NCI-H774 (cell line): ENCODE data around the gene DNM3.
"Not testable (repeated sequence)": the region's sequence is repeated elsewhere in the genome, so short reads cannot be mapped to it uniquely, and the experiment has no call there.

Experiments used
- DNase-seq: peaks from one replicate; lab custom pipeline; 2025; lab: John Stamatoyannopoulos, UW

Gene DNM3

DNA sequence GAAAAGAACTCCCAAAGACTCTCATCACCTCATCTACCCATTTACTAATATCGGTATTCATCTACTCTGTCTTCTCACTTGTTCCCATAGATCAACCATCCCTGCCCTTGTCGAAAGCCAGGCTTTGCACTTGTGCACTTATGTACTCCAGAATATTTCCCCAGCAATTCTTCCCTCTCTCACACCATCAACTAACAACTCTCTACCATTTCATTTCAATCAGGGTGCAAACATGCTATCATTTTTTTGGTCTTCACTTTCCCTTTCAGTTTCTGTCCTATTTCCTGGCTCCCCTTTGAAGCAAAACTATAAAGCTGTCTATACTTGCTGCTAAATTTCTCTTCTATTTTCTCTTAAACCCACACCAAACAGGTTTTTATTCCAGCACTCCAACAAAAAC is 585.9 kb downstream of the DNM3 start:
- DNase-seq, result no peak

GRCh38 chr1:172429331-172430127 is 588.2 kb downstream of the DNM3 start:
- peak; percentile 42 for DNase-seq

DNA sequence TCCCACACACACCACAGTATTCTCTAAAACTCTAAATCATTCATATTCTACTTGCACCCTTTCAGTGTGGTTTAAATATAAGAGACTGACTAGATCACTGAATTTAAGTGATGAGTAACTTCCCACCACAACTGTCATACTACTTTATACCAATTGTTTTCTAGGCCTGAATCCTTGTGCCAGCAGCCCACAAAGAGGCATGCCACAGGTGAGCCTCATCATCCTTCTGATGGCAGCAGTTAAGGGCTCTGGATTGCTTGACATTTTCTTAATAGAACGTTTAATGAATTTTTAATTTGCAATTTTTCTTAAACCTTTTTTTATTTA is 588.8 kb downstream of the DNM3 start:
- no peak for DNase-seq

DNA sequence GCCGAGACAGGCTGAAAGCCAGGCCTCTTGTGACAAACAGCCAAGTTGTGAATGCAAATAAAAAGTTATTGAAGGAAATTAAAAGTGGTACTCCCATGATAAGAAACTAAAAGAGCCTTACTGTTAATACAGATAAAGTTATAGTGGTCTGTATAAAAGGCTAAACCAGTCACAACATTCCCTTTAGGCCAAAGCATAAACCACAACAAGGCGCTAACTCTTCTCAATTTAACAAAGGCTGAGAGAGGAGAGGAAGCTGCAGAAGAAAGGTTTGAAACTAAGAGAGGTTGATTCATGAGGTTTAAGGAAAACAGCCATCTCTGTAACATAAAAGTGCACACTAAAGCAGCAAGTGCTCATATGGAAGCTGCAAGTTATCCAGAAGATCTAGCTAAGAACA is 589.9 kb downstream of the DNM3 start:
- DNase-seq, result no peak

- DNase-seq, result no peak
Measured at GRCh38 chr1:172431721-172432192, 590.5 kb downstream of the DNM3 start.

DNA sequence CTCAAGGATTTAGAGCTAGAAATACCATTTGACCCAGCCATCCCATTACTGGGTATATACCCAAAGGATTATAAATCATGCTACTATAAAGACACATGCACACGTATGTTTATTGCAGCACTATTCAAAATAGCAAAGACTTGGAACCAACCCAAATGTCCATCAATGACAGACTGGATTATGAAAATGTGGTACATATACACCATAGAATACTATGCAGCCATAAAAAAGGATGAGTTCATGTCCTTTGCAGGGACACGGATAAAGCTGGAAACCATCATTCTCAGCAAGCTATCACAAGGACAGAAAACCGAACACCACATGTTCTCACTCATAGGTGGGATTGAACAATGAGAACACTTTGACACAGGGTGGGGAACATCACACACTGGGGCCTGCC is 595.9 kb downstream of the DNM3 start:
- DNase-seq, result not testable (repeated sequence)

- DNase-seq, result no peak
Measured at GRCh38 chr1:172442404-172442803, 601.1 kb downstream of the DNM3 start.

DNA sequence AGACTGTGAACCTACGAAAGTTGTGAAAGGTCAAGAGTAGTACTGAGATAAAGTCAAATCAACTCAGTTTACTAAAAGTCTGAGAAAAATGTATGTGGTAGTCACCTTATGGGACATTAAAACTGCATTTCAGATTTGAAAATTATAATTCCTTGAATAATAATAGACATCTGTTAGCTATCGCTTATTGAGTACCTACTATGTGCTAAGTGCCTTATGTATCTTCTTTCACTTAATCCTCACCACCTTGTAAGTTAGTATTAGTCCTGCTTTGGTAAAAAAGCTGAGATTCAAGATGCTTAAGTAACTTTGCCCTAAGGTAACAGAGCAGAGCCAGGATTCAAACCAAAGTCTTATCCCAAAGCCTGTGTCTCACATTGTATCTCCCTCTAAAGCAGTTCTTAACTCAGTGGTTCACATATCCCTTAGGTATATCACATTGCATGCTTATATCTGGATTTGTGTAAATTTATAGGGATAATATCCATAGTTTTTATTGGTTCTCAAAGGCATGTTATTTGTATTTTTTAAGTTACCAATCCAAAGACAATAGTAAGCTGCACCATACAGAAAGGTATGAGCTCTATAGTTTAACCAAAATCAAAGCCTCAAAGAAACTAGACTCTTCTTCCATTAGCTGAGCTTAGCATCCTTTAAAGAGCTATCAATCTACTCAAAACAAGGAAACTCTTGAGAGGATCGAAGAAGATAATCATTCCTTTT is 601.7 kb downstream of the DNM3 start:
- no peak for DNase-seq

DNA sequence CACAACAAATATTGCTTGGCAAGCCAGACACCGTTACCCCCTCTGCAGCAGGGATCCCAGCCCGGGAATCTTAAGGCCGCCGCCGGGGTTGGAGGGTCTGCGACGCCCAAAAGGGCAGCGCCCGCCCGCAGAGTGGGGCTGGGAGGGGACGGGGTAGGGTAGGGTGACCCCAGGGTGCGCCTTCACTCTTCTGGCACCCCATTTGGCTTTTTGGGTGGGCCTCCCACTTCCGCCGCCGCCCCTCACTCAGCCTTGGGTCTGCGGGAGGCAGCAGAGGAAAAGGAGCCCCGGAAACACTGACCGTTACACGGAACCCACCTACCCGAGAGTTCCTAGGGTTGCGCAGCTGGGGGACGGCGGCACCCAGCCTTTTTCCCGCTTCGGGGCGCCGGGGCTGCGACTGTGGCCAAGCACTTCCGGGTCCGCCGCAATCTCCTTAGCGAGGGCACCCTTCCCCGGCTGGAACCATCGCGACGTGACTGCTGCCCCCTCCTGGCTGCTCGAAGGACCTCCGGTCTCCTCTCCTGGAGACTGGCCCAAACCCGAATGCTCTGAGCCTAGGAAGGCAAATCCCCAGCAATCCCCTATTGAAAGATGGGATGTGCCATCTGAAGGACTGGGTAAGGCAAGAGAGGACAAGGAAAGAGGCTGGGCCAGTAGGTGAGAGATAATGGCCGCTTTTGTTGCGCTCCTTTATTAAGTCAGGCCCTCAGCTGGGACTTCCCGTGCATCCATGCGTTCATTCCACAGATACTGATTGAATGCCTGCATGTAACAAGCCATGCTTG is 602.6 kb downstream of the DNM3 start, which contains the start of gene PIGC:
Gene PIGC, minus strand, starts transcription at position 404 of the 788 bp plus-strand sequence. CDS start 1,447 bp downstream, outside the sequence.
- peak; percentile 83 for DNase-seq

DNA sequence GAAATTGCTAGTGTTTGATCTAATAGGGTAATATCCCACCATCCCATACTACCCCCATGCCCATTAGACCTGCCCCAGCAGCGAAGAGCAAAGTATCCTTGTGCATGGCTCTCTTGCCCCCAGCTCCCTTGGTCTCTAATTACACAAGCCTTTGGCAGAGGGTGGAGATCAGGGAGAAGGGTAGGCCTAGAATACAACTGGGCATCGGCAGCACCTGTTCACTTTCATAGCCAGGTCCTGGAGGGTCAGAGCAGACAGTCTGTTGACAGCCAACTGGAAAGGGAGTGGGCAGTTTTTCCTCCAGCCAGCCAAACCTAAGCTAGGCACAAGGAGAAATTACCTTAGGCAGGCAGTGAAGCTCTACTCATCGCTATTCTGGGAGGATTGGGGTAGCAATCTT is 605.2 kb downstream of the DNM3 start:
- DNase-seq, result no peak

DNA sequence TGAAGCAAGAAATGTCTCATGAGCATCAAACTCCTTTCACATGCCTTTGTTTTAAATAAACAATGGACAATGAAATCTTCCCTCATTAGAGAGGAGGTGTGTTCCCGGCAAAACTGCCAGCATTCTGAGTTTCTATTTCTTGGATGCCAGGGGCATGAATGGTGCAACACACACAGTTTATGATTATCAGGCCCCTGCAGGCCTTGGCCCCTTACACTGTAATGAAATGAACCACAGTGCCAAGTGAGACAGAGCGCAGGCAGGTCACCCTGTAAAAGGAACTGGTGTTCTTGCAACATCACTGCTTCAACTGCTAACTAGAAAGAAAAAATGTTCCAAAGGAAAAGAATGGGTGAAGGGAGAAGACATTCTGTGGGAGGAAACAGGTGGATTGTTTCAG is 606.3 kb downstream of the DNM3 start:
- DNase-seq, result no peak

DNA sequence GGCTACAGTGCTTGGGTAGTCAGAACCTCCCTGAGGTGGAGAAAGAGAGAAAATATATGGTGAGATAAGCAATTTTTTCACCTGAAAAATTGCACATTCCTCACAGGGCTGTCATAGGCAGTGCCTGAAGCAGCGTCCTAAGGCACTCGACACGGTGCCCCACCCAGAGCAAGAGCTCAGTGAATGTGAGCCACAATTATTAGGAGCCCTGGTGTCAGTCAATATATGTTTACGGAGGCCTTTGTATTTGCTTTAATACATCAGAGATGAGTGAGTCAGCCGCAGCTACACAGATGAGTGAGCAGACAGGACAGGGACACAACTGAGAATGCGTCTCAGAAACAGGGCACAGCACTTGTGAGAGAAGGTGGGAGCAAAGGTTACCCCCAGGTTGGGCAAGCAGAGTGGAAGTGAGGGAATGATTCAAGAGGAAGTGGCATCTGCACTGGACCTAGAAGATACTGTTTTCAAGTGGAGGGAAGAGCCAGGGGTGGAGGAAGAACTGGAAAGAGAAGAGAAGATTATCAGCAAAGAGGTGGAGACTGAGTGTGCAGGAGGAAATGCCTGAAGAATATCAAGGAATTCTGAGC is 607.8 kb downstream of the DNM3 start:
- DNase-seq, result no peak

DNA sequence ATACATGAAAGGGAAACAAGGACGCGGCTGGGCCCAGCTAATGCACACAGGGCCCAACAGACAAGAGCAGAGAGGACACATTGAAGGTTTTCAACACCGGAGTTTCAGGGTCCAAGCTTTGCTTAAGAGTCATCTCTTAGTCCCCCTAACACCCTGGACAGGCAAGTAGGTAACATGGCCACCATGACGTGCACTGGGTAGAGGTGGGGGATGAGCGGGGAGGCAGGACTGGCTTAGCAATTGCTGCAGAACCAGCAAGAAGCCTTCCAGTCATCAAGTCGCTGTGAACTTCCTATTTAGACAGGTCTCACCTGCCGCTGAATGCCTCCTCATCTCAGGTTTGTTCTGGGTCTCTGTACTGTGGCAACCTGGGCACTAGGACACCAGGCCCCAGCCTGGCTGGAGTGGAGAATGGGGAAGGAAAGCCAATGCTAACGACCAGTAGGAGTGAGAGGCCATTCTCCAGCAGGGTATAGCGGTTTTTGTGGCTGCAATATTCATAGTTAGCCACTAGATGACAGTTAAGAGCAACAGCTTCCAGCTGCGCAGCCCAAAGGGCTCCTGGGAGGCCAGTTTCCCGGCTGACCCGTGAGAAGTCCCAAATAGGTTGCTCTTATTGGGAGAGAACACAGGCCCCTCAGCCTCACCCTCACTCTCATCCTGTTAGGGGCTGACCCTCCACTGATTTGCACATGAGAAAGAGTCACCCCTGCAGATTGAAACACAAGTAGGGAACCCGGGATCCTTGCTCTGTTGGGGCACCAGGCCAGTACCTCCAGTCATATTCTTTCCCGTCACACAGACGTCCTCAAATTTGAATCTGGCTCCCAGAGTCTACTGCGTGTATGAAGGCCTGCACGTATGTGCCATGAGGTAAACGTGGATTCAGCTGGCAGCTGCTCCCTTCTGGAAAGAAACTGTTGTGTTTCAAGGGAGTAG is 608.6 kb downstream of the DNM3 start:
- no peak for DNase-seq

DNA sequence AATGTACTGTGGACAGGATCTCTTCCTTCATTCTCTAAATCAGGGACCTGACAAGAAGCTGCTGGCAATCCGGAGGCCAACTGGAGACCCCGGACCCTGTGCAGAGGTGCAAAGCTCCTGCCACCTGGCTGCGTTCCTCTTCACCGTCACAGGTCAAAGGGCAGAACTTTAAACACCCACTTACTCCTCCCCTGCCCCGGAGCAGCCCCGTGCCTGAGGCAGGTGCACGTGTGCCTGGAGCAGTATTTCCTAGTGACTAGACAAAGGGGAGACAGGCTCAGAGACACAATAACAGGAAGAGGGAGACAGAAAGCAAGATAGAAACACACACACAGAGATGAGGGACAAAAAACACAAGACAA is 609.2 kb downstream of the DNM3 start:
- peak; percentile 14 for DNase-seq

- DNase-seq, result no peak
Measured at GRCh38 chr1:172451002-172451443, 609.7 kb downstream of the DNM3 start.

GRCh38 chr1:172452536-172453152 is 611.3 kb downstream of the DNM3 start:
- DNase-seq, result no peak

DNA sequence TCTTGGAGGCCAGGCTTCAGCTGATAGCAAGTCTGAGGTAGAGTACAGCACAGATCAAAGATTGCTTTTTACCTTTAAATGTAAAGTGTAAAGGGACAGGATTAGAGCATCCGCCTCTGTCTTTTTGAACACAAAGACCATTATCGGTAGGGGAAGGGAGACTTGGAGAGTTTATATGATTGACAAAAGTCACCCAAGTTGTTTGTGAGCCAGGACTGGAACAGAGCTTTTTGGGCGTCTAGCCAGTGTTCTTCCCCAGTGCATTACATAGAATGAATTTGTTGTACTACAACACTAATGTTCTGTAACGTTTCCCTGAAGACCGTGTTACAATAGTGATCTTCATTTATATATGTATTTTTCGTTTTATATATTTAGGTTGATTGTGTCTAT is 611.9 kb downstream of the DNM3 start:
- no peak for DNase-seq

DNA sequence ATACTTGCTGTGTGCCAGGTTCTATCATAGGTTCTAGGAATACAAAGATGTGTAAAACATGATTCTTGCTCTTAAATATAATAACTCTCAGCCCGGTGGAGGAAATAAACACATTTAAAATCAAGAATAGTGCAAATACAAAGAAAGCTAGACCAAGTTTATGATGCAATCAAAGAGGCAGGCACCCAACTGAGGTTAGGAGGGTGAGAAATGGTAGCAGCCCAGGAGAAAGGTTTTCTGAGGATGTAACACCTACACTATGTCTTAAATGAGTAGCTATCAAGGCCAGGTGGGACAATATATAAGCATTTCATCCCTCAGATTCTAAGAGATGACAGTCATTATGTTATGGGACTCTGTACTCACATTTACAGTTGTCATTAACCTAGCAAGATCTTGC is 612.3 kb downstream of the DNM3 start:
- DNase-seq, result no peak

DNA sequence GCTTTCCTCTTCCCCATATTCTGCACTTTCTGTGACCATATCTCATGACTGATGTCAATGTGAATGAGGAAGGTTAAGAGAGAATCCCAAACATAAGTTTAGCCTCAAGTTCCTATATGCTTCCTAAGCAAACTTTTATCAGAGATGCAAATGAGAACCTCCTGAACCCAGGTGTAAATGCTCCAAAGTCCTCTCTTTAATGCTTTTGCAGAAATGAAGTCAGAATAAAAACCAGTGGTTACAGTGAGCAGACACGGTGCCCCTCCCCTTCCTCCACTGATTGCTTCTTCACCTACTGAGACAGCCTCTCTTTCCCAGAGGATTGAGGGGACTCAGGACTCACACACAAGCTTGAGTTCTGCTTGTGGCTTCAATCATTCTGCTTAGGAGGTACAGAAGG is 614.2 kb downstream of the DNM3 start:
- DNase-seq, result no peak

- DNase-seq, result no peak
Measured at GRCh38 chr1:172456344-172456769, 615.1 kb downstream of the DNM3 start.
